Colonic mucosa (tissue), 4 donors: ENCODE results near the gene USP25. TPM values are rescaled to one million over a fixed set of nuclear protein-coding genes. Genes with fewer than 3 reads are reported as not detected.

ENCODE experiments used
- DNase-seq: peaks from one replicate; pipeline ENCODE4 v3.0.0-alpha.2; 2020
- H3K27ac ChIP-seq: fragments of 200-600 bp; one replicate; pipeline ENCODE4 v1.8.0; 2021
- H3K27me3 ChIP-seq: fragments of 200-600 bp; one replicate; pipeline ENCODE4 v1.8.0; 2021
- H3K36me3 ChIP-seq: fragments of 200-600 bp; one replicate; pipeline ENCODE4 v1.8.0; 2021
- H3K4me1 ChIP-seq: fragments of 200-600 bp; one replicate; pipeline ENCODE4 v1.8.0; 2021; ENCODE audit warnings: mild to moderate bottlenecking
- H3K4me3 ChIP-seq: fragments of 200-600 bp; one replicate; pipeline ENCODE4 v1.8.0; 2021
- H3K9ac ChIP-seq, 2 donors: one replicate each; pipeline ENCODE4 v1.7.0; 2013; ENCODE audit warnings: control low read depth in 2 of 2, low read depth in 2 of 2, low read length in 2 of 2
- H3K9me3 ChIP-seq: fragments of 200-600 bp; one replicate; pipeline ENCODE4 v1.8.0; 2021
- CTCF ChIP-seq: fragments of 200-600 bp; IDR thresholded peaks from one replicate; pipeline ENCODE4 v1.8.0; 2022; ENCODE audit warnings: antibody characterized with exemption, mild to moderate bottlenecking
- intact Hi-C: fragments of 100-400 bp; cut with DNase I; formaldehyde crosslinking; loops from one replicate; pipeline ENCODE4 v1.14.1; 2022
- total RNA-seq, 2 donors: library from RNA; stranded (reverse); fragmentation: NEBNext Ultra II Directional in 1 of 2; extraction: Animal tissue kit (Norgen Biotek cat#: 25700) in 1 of 2; gene quantifications; one replicate each; pipeline ENCODE4 v1.2.1, GENCODE V29; 2021
- donor health status: healthy.
- donor health status: DM: no; HTN: no; CAD: no.
- donor health status: DM: no; HTN: no; CAD: no.

USP25 gene
- total RNA-seq, 2 donors from 2014 or later: 30.5 to 46.7 TPM

DNA sequence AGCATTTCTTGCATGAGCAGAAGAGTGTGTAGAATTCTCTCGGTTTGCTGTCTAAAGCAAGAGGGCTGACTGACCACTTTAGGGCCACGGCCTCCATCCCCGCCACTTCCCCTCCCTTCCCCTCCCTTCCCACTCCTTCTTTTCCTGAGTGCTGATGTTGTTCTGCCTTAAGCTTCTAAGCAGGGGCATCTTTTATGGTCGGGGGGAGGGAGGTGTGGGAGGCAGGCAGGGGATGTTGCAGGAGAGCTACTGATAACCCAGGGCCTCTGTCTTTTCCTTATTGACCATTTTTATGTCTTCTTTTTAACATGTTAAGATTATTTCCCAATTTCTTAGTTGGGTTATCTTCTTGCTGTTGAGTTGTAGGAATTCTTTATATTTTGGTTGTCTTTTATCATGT is 15.1 kb downstream of the USP25 start:
- no peaks in the 10 kb centered on the region for H3K9me3 ChIP-seq
- peaks cover 11% of the 10 kb centered on the region for H3K4me1 ChIP-seq
- H3K27me3 ChIP-seq: no peaks in the 10 kb centered on the region
- H3K27ac ChIP-seq: no peak overlapping the region
- no peak overlapping the region for H3K4me3 ChIP-seq
- no peak for TF ChIP-seq CTCF
- no peaks in the 10 kb centered on the region for H3K36me3 ChIP-seq
- no peak overlapping the region for H3K9ac ChIP-seq
- intact Hi-C loops: no loop called here
- DNase-seq: no peak

DNA sequence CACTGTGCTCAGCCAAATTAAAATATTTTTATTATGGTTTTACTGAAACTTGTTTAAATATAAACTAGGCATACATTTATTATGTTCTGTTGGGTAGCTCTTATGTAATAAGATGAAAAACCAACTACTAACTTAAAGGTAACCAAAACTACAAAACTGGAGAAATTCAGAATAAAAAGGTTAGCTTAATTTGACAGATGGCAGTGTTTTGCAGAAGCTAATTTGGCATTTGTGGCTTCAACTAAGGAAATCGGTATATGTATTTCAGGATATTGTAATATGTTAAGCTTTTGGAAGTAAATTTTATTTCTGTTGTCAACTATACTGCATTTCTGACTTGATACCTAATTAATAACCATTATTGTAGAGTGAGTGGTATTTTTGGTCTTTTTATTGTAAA is 18.8 kb downstream of the USP25 start:
- no peak overlapping the region for H3K4me3 ChIP-seq
- intact Hi-C loops: no loop called here
- peaks cover 8% of the 10 kb centered on the region for H3K4me1 ChIP-seq
- TF ChIP-seq CTCF: no peak
- no peaks in the 10 kb centered on the region for H3K36me3 ChIP-seq
- no peaks in the 10 kb centered on the region for H3K9me3 ChIP-seq
- no peak overlapping the region for H3K9ac ChIP-seq
- H3K27me3 ChIP-seq: no peaks in the 10 kb centered on the region
- H3K27ac ChIP-seq: no peak overlapping the region
- no peak for DNase-seq

GRCh38 chr21:15749082-15749860 is 19.5 kb downstream of the USP25 start:
- no peak for TF ChIP-seq CTCF
- no peaks in the 10 kb centered on the region for H3K36me3 ChIP-seq
- intact Hi-C loops: no loop called here
- no peak overlapping the region for H3K9ac ChIP-seq
- no peaks in the 10 kb centered on the region for H3K27me3 ChIP-seq
- peaks cover 14% of the 10 kb centered on the region for H3K4me1 ChIP-seq
- H3K4me3 ChIP-seq: no peak overlapping the region
- H3K9me3 ChIP-seq: no peaks in the 10 kb centered on the region
- DNase-seq: no peak
- no peak overlapping the region for H3K27ac ChIP-seq

- H3K9ac ChIP-seq: no peak overlapping the region
- intact Hi-C loops: no loop called here
- H3K4me1 ChIP-seq: peaks cover 20% of the 10 kb centered on the region
- H3K9me3 ChIP-seq: no peaks in the 10 kb centered on the region
- H3K36me3 ChIP-seq: no peaks in the 10 kb centered on the region
- H3K27me3 ChIP-seq: no peaks in the 10 kb centered on the region
- no peak for DNase-seq
- no peak overlapping the region for H3K27ac ChIP-seq
- TF ChIP-seq CTCF: no peak
- no peak overlapping the region for H3K4me3 ChIP-seq
Measured at GRCh38 chr21:15749861-15750159, 20.0 kb downstream of the USP25 start.

DNA sequence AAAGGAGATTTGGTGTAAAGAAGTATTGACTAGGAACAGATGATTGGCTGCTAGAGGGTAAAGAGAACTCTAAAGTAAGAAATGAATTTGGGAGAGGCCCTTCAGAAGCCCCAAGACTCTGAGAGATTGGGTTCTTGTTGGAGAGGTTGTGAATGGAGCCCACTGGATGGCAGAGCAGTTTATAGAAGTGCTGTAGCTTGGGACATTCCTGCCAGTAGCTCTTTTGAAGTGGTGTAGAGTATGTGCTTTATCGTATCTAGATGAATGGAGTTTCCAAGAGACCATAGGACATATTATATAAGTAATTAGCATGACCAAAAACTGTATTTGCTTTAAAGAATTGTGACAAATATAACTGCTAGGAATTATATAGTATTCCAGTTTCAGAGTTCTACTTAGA is 21.3 kb downstream of the USP25 start:
- Histone ChIP-seq H3K27ac (no peak overlapping the region), H3K4me1 (peaks cover 20% of the 10 kb centered on the region)

More for the DNA sequence above, 21.3 kb downstream of the USP25 start:
- intact Hi-C loops: no loop called here
- H3K27me3 ChIP-seq: no peaks in the 10 kb centered on the region
- no peak overlapping the region for H3K9ac ChIP-seq
- no peaks in the 10 kb centered on the region for H3K9me3 ChIP-seq
- no peak for TF ChIP-seq CTCF
- H3K36me3 ChIP-seq: no peaks in the 10 kb centered on the region
- no peak overlapping the region for H3K4me3 ChIP-seq
- no peak for DNase-seq
